WTC11 (cell line): ENCODE data around the gene ANO3. TPM values are rescaled to one million over a fixed set of nuclear protein-coding genes. Genes with fewer than 3 reads are reported as not detected.

Source experiments
- ATAC-seq: fragments of 200-7000 bp; cut with Tn5 transposase; 2 replicates; pipeline ENCODE4 v1.10.0; 2021; ENCODE audit warnings: mild to moderate bottlenecking, moderate library complexity
- CTCF ChIA-PET: fragments of 300-600 bp; sonication (Branson Sonifier 250); formaldehyde crosslinking; loops from one replicate; lab custom pipeline; 2021; ENCODE audit warnings: antibody characterized with exemption; lab: Charles Lee
- POLR2A ChIA-PET: fragments of 350-600 bp; sonication (Branson Sonifier 250); formaldehyde crosslinking; loops from one replicate; lab custom pipeline; 2021; ENCODE audit warnings: antibody characterized with exemption; lab: Charles Lee
- DNase-seq: peaks from one replicate; pipeline ENCODE4 v3.0.0; 2021; ENCODE audit warnings: low spot score
- H3K27ac Mint-ChIP-seq: 2 replicates; pipeline ENCODE4 v1.8.0; 2021; ENCODE audit warnings: mixed read lengths
- H3K27me3 Mint-ChIP-seq: 2 replicates; pipeline ENCODE4 v1.8.0; 2021; ENCODE audit warnings: low read depth, mild to moderate bottlenecking, moderate library complexity, mixed read lengths
- H3K36me3 Mint-ChIP-seq: 2 replicates; pipeline ENCODE4 v1.8.0; 2021; ENCODE audit warnings: mixed read lengths
- H3K4me1 Mint-ChIP-seq: 2 replicates; pipeline ENCODE4 v1.8.0; 2022; ENCODE audit warnings: mixed read lengths
- H3K4me3 Mint-ChIP-seq: 2 replicates; pipeline ENCODE4 v1.8.0; 2021; ENCODE audit warnings: mild to moderate bottlenecking, moderate library complexity, mixed read lengths
- H3K9me3 Mint-ChIP-seq: 2 replicates; pipeline ENCODE4 v1.8.0; 2021; ENCODE audit warnings: mixed read lengths
- AFF4 ChIP-seq: sonication (generic); formaldehyde crosslinking; IDR thresholded peaks from 2 replicates; pipeline ENCODE4 v1.8.1; 2023; ENCODE audit warnings: mild to moderate bottlenecking, missing genetic modification reagents, borderline replicate concordance
- E2F4 ChIP-seq: sonication (generic); formaldehyde crosslinking; IDR thresholded peaks from 2 replicates; pipeline ENCODE4 v1.8.1; 2022; ENCODE audit warnings: low read depth, mild to moderate bottlenecking, moderate library complexity, missing genetic modification reagents, borderline replicate concordance
- ELF4 ChIP-seq: sonication (generic); formaldehyde crosslinking; IDR thresholded peaks from 2 replicates; pipeline ENCODE4 v1.8.1; 2022; ENCODE audit warnings: low read depth, mild to moderate bottlenecking, moderate library complexity, missing genetic modification reagents
- FOXK1 ChIP-seq: sonication (generic); formaldehyde crosslinking; IDR thresholded peaks from 2 replicates; pipeline ENCODE4 v1.8.0; 2022; ENCODE audit warnings: mild to moderate bottlenecking, moderate library complexity, missing genetic modification reagents
- FOXP4 ChIP-seq: sonication (generic); formaldehyde crosslinking; IDR thresholded peaks from 2 replicates; pipeline ENCODE4 v1.8.0; 2022; ENCODE audit warnings: mild to moderate bottlenecking, missing genetic modification reagents
- GRHL2 ChIP-seq: fragments of 250-450 bp; sonication (Bioruptor Pico); IDR thresholded peaks from 2 replicates; pipeline ENCODE4 v1.8.0; 2022; ENCODE audit warnings: mild to moderate bottlenecking, moderate library complexity; ENCODE audit not compliant: insufficient replicate concordance, severe bottlenecking
- HMGA2 ChIP-seq: fragments of 250-450 bp; sonication (Bioruptor Pico); IDR thresholded peaks from 2 replicates; pipeline ENCODE4 v1.4.0; 2021; ENCODE audit warnings: mild to moderate bottlenecking, moderate library complexity
- JAZF1 ChIP-seq: fragments of 250-450 bp; sonication (Bioruptor Pico); IDR thresholded peaks from 2 replicates; pipeline ENCODE4 v1.9.0; 2021; ENCODE audit warnings: moderate library complexity, mild to moderate bottlenecking, inconsistent platforms
- MLX ChIP-seq: sonication (generic); formaldehyde crosslinking; IDR thresholded peaks from 2 replicates; pipeline ENCODE4 v1.8.1; 2023; ENCODE audit warnings: mild to moderate bottlenecking, missing genetic modification reagents, moderate library complexity
- MXD4 ChIP-seq: fragments of 250-450 bp; sonication (Bioruptor Pico); IDR thresholded peaks from 2 replicates; pipeline ENCODE4 v1.8.0; 2021; ENCODE audit warnings: mild to moderate bottlenecking, moderate library complexity, borderline replicate concordance
- NFATC4 ChIP-seq: fragments of 250-450 bp; sonication (Bioruptor Pico); IDR thresholded peaks from 2 replicates; pipeline ENCODE4 v1.9.0; 2021; ENCODE audit warnings: mild to moderate bottlenecking
- NFYB ChIP-seq: sonication (generic); formaldehyde crosslinking; conservative IDR thresholded peaks from 2 replicates; pipeline ENCODE4 v1.8.0; 2022; ENCODE audit warnings: low read depth, missing genetic modification reagents
- NR3C1 ChIP-seq: sonication (generic); formaldehyde crosslinking; conservative IDR thresholded peaks from 2 replicates; pipeline ENCODE4 v1.8.1; 2023; ENCODE audit warnings: low read depth, mild to moderate bottlenecking, missing genetic modification reagents
- OVOL2 ChIP-seq: fragments of 250-450 bp; sonication (Bioruptor Pico); IDR thresholded peaks from 2 replicates; pipeline ENCODE4 v1.9.0; 2021; ENCODE audit warnings: mild to moderate bottlenecking, borderline replicate concordance
- RORB ChIP-seq: fragments of 250-450 bp; sonication (Bioruptor Pico); IDR thresholded peaks from 2 replicates; pipeline ENCODE4 v1.9.0; 2021; ENCODE audit warnings: mild to moderate bottlenecking
- SMAD4 ChIP-seq: sonication (generic); formaldehyde crosslinking; IDR thresholded peaks from 2 replicates; pipeline ENCODE4 v1.8.0; 2022; ENCODE audit warnings: mild to moderate bottlenecking, missing genetic modification reagents
- SP1 ChIP-seq: sonication (generic); formaldehyde crosslinking; conservative IDR thresholded peaks from 2 replicates; pipeline ENCODE4 v1.8.1; 2022; ENCODE audit warnings: missing genetic modification reagents
- USF1 ChIP-seq: sonication (generic); formaldehyde crosslinking; IDR thresholded peaks from 2 replicates; pipeline ENCODE4 v1.8.0; 2022; ENCODE audit warnings: mild to moderate bottlenecking, missing genetic modification reagents
- ZNF263 ChIP-seq: sonication (generic); formaldehyde crosslinking; IDR thresholded peaks from 2 replicates; pipeline ENCODE4 v1.8.1; 2022; ENCODE audit warnings: low read depth, mild to moderate bottlenecking, moderate library complexity, missing genetic modification reagents
- ZNF423 ChIP-seq: fragments of 250-450 bp; sonication (Bioruptor Pico); IDR thresholded peaks from 2 replicates; pipeline ENCODE4 v2.1.2; 2022; ENCODE audit warnings: mild to moderate bottlenecking, moderate library complexity
- ZNF425 ChIP-seq: fragments of 250-450 bp; sonication (Bioruptor Pico); conservative IDR thresholded peaks from 2 replicates; pipeline ENCODE4 v1.9.0; 2021; ENCODE audit warnings: mild to moderate bottlenecking
- ZNF671 ChIP-seq: fragments of 250-450 bp; sonication (Bioruptor Pico); IDR thresholded peaks from 2 replicates; pipeline ENCODE4 v1.8.0; 2021; ENCODE audit warnings: mild to moderate bottlenecking
- total RNA-seq: library from RNA; stranded (reverse); gene quantifications from 3 replicates; pipeline ENCODE4 v1.2.3, GENCODE V29; 2021

ANO3 gene
- total RNA-seq, 1 experiment from 2014 or later: 0.11 TPM

GRCh38 chr11:26353010-26353409, 21.1 kb downstream of the ANO3 start:
- TF ChIP-seq ZNF423 (no peak), ZNF425 (CRISPR knock-in tag) (no peak), AFF4 (CRISPR knock-in tag) (no peak), NR3C1 (CRISPR knock-in tag) (no peak), ELF4 (CRISPR knock-in tag) (no peak), NFATC4 (no peak), NFYB (CRISPR knock-in tag) (no peak), SP1 (CRISPR knock-in tag) (no peak), RORB (CRISPR knock-in tag) (no peak), ZNF263 (CRISPR knock-in tag) (no peak), FOXP4 (CRISPR knock-in tag) (no peak), ZNF671 (no peak), FOXK1 (CRISPR knock-in tag) (no peak), SMAD4 (CRISPR knock-in tag) (no peak), MXD4 (CRISPR knock-in tag) (no peak)

GRCh38 chr11:26359055-26359454, 27.1 kb downstream of the ANO3 start:
- H3K4me3 Mint-ChIP-seq: no peak overlapping the region
- DNase-seq: no peak
- ChIA-PET CTCF (no interaction called here), POLR2A (no interaction called here)
- no peaks in the 10 kb centered on the region; the same call in 1 of the 2 replicates for H3K27me3 Mint-ChIP-seq
- H3K36me3 Mint-ChIP-seq: peaks cover under 1% of the 10 kb centered on the region
- peaks cover 9% of the 10 kb centered on the region for H3K9me3 Mint-ChIP-seq
- H3K4me1 Mint-ChIP-seq: no peaks in the 10 kb centered on the region
- ATAC-seq: no peak
- no peak overlapping the region for H3K27ac Mint-ChIP-seq
- no peak for TF ChIP-seq E2F4 (CRISPR knock-in tag)
- TF ChIP-seq OVOL2: no peak
- no peak for TF ChIP-seq HMGA2
- no peak for TF ChIP-seq GRHL2
- no peak for TF ChIP-seq USF1 (CRISPR knock-in tag)
- TF ChIP-seq MLX (CRISPR knock-in tag): no peak
- no peak for TF ChIP-seq JAZF1 (CRISPR knock-in tag)
- no peak for TF ChIP-seq NR3C1 (CRISPR knock-in tag)

More at GRCh38 chr11:26353010-26353409, 21.1 kb downstream of the ANO3 start:
- POLR2A ChIA-PET: no interaction called here
- no peak overlapping the region for H3K27ac Mint-ChIP-seq
- no peaks in the 10 kb centered on the region for H3K9me3 Mint-ChIP-seq
- no peak overlapping the region for H3K4me3 Mint-ChIP-seq
- CTCF ChIA-PET: no interaction called here
- H3K36me3 Mint-ChIP-seq: no peaks in the 10 kb centered on the region
- H3K4me1 Mint-ChIP-seq: no peaks in the 10 kb centered on the region
- ATAC-seq (no peak), DNase-seq (no peak)
- H3K27me3 Mint-ChIP-seq: no peaks in the 10 kb centered on the region
